IPS-15b (cell line): ENCODE results near the gene RAVER2.

Experiments
- H3K27me3 ChIP-seq: one replicate; pipeline ENCODE4 v1.6.1; 2013; ENCODE audit warnings: low read length; ENCODE audit not compliant: control insufficient read depth, insufficient read depth
- H3K36me3 ChIP-seq: one replicate; pipeline ENCODE4 v1.6.1; 2013; ENCODE audit warnings: low read length; ENCODE audit not compliant: control insufficient read depth, insufficient read depth
- H3K4me1 ChIP-seq: one replicate; pipeline ENCODE4 v1.6.1; 2013; ENCODE audit warnings: mild to moderate bottlenecking, low read length; ENCODE audit not compliant: control insufficient read depth, insufficient read depth
- H3K4me3 ChIP-seq: one replicate; pipeline ENCODE4 v1.5.1; 2013; ENCODE audit warnings: low read depth, low read length
- H3K9ac ChIP-seq: one replicate; pipeline ENCODE4 v1.6.1; 2013; ENCODE audit warnings: low read depth, mild to moderate bottlenecking, low read length
- H3K9me3 ChIP-seq: one replicate; pipeline ENCODE4 v1.6.1; 2013; ENCODE audit warnings: mild to moderate bottlenecking, low read length; ENCODE audit not compliant: control insufficient read depth, insufficient read depth

Gene RAVER2

GRCh38 chr1:64872067-64872466 lies 127.2 kb downstream of the RAVER2 start:
- Histone ChIP-seq H3K36me3 (peaks cover 4% of the 10 kb centered on the region), H3K9me3 (no peaks in the 10 kb centered on the region), H3K4me1 (no peaks in the 10 kb centered on the region)

GRCh38 chr1:64873576-64873975 lies 128.7 kb downstream of the RAVER2 start:
- no peaks in the 10 kb centered on the region for H3K27me3 ChIP-seq
- H3K36me3 ChIP-seq, result peaks cover 7% of the 10 kb centered on the region
- H3K9me3 ChIP-seq, result no peaks in the 10 kb centered on the region
- no peak overlapping the region for H3K4me3 ChIP-seq
- no peaks in the 10 kb centered on the region for H3K4me1 ChIP-seq
- no peak overlapping the region for H3K9ac ChIP-seq

More at GRCh38 chr1:64872067-64872466, 127.2 kb downstream of the RAVER2 start:
- H3K27me3 ChIP-seq, result no peaks in the 10 kb centered on the region
- no peak overlapping the region for H3K9ac ChIP-seq
- no peak overlapping the region for H3K4me3 ChIP-seq

GRCh38 chr1:64874666-64875065 lies 129.8 kb downstream of the RAVER2 start:
- Histone ChIP-seq H3K9me3 (no peaks in the 10 kb centered on the region), H3K4me3 (no peak overlapping the region), H3K27me3 (no peaks in the 10 kb centered on the region), H3K36me3 (peaks cover 3% of the 10 kb centered on the region), H3K4me1 (no peaks in the 10 kb centered on the region), H3K9ac (no peak overlapping the region)

- Histone ChIP-seq H3K9me3 (no peaks in the 10 kb centered on the region), H3K9ac (no peak overlapping the region), H3K27me3 (no peaks in the 10 kb centered on the region), H3K36me3 (peaks cover 3% of the 10 kb centered on the region), H3K4me3 (no peak overlapping the region), H3K4me1 (no peaks in the 10 kb centered on the region)
Measured at GRCh38 chr1:64875101-64875500, 130.2 kb downstream of the RAVER2 start.

GRCh38 chr1:64875606-64876005 lies 130.7 kb downstream of the RAVER2 start:
- Histone ChIP-seq H3K4me1 (no peaks in the 10 kb centered on the region), H3K27me3 (no peaks in the 10 kb centered on the region), H3K36me3 (peaks cover 3% of the 10 kb centered on the region), H3K4me3 (no peak overlapping the region), H3K9ac (no peak overlapping the region), H3K9me3 (no peaks in the 10 kb centered on the region)

GRCh38 chr1:64877151-64877550 lies 132.3 kb downstream of the RAVER2 start:
- Histone ChIP-seq H3K9me3 (no peaks in the 10 kb centered on the region), H3K36me3 (peaks cover 3% of the 10 kb centered on the region), H3K9ac (no peak overlapping the region), H3K4me1 (no peaks in the 10 kb centered on the region), H3K4me3 (no peak overlapping the region), H3K27me3 (no peaks in the 10 kb centered on the region)

GRCh38 chr1:64877598-64877997 lies 132.7 kb downstream of the RAVER2 start:
- H3K9ac ChIP-seq, result no peak overlapping the region
- no peaks in the 10 kb centered on the region for H3K4me1 ChIP-seq
- H3K9me3 ChIP-seq, result no peaks in the 10 kb centered on the region
- H3K36me3 ChIP-seq, result peaks cover 3% of the 10 kb centered on the region
- H3K4me3 ChIP-seq, result no peak overlapping the region
- H3K27me3 ChIP-seq, result no peaks in the 10 kb centered on the region

- H3K27me3 ChIP-seq, result no peaks in the 10 kb centered on the region
- H3K9me3 ChIP-seq, result no peaks in the 10 kb centered on the region
- peaks cover 3% of the 10 kb centered on the region for H3K36me3 ChIP-seq
- no peaks in the 10 kb centered on the region for H3K4me1 ChIP-seq
- H3K9ac ChIP-seq, result no peak overlapping the region
- H3K4me3 ChIP-seq, result no peak overlapping the region
Measured at GRCh38 chr1:64878090-64878489, 133.2 kb downstream of the RAVER2 start.

GRCh38 chr1:64878931-64879611 lies 134.2 kb downstream of the RAVER2 start:
- Histone ChIP-seq H3K27me3 (no peaks in the 10 kb centered on the region), H3K9ac (no peak overlapping the region), H3K9me3 (no peaks in the 10 kb centered on the region), H3K36me3 (peaks cover 3% of the 10 kb centered on the region), H3K4me3 (no peak overlapping the region), H3K4me1 (no peaks in the 10 kb centered on the region)

- H3K36me3 ChIP-seq, result peaks cover 3% of the 10 kb centered on the region
- H3K4me1 ChIP-seq, result no peaks in the 10 kb centered on the region
- no peaks in the 10 kb centered on the region for H3K9me3 ChIP-seq
- no peak overlapping the region for H3K9ac ChIP-seq
- no peaks in the 10 kb centered on the region for H3K27me3 ChIP-seq
- no peak overlapping the region for H3K4me3 ChIP-seq
Measured at GRCh38 chr1:64880449-64880848, 135.6 kb downstream of the RAVER2 start.

GRCh38 chr1:64881281-64881680 lies 136.4 kb downstream of the RAVER2 start:
- H3K27me3 ChIP-seq, result no peaks in the 10 kb centered on the region
- H3K4me3 ChIP-seq, result no peak overlapping the region
- H3K36me3 ChIP-seq, result peaks cover 3% of the 10 kb centered on the region
- no peak overlapping the region for H3K9ac ChIP-seq
- no peaks in the 10 kb centered on the region for H3K4me1 ChIP-seq
- no peaks in the 10 kb centered on the region for H3K9me3 ChIP-seq
